IMR-90 (cell line): ENCODE data around the gene CNIH2. TPM values are rescaled to one million over a fixed set of nuclear protein-coding genes. Genes with fewer than 3 reads are reported as not detected.

ENCODE experiments used
- ATAC-seq: fragments of 200-7000 bp; cut with Tn5 transposase; 2 replicates; pipeline ENCODE4 v1.9.1; 2020; ENCODE audit warnings: low read depth, mild to moderate bottlenecking, moderate library complexity
- BruUV-seq: library from RNA; stranded (reverse); fragments of 400-500 nt; replicated peaks from 2 replicates; lab custom pipeline; 2021; lab: Mats Ljungman, UMichigan
- CTCF ChIA-PET: fragments of 300-600 bp; formaldehyde crosslinking; extraction: SDS; loops from one replicate; lab custom pipeline; 2021; ENCODE audit warnings: antibody characterized with exemption; lab: Yijun Ruan, JAX
- POLR2A ChIA-PET: fragments of 300-600 bp; sonication (Branson Sonifier 250); formaldehyde crosslinking; loops from one replicate; lab custom pipeline; 2022; ENCODE audit warnings: antibody characterized with exemption; ENCODE audit not compliant: unreplicated experiment; lab: Charles Lee
- DNase-seq: peaks from one replicate; pipeline ENCODE4 v3.0.0; 2013
- H2AFZ ChIP-seq: replicated peaks from 2 replicates; pipeline ENCODE3; 2013; ENCODE audit warnings: low read length, mild to moderate bottlenecking; ENCODE audit not compliant: poor library complexity
- H2AK5ac ChIP-seq: 2 replicates; pipeline ENCODE4 v1.6.1; 2013; ENCODE audit warnings: low read depth, low read length, inconsistent platforms
- H2AK9ac ChIP-seq: replicated peaks from 2 replicates; pipeline ENCODE3; 2013; ENCODE audit warnings: mild to moderate bottlenecking, low read depth, low read length, moderate library complexity; ENCODE audit not compliant: poor library complexity
- H2BK120ac ChIP-seq: 2 replicates; pipeline ENCODE4 v1.6.1; 2013; ENCODE audit warnings: low read depth, low read length, inconsistent platforms
- H2BK15ac ChIP-seq: 3 replicates; pipeline ENCODE4 v1.6.1; 2013; ENCODE audit warnings: low read depth, low read length, inconsistent platforms
- H2BK20ac ChIP-seq: 2 replicates; pipeline ENCODE4 v1.6.1; 2013; ENCODE audit warnings: low read depth, mild to moderate bottlenecking, inconsistent platforms, low read length, moderate library complexity
- H2BK5ac ChIP-seq: 2 replicates; pipeline ENCODE4 v1.6.1; 2013; ENCODE audit warnings: mild to moderate bottlenecking, low read depth, low read length, inconsistent platforms; ENCODE audit not compliant: poor library complexity, severe bottlenecking
- H3K14ac ChIP-seq: replicated peaks from 2 replicates; pipeline ENCODE4 v1.6.1; 2013; ENCODE audit warnings: low read depth, low read length, inconsistent platforms
- H3K18ac ChIP-seq: 2 replicates; pipeline ENCODE4 v1.6.1; 2013; ENCODE audit warnings: low read depth, low read length, control low read depth
- H3K23ac ChIP-seq: 2 replicates; pipeline ENCODE4 v1.6.1; 2013; ENCODE audit warnings: low read depth, low read length, inconsistent platforms
- H3K27ac ChIP-seq: 2 replicates; pipeline ENCODE4 v1.5.1; 2013; ENCODE audit warnings: mild to moderate bottlenecking, control low read depth, low read length; ENCODE audit not compliant: insufficient read depth
- H3K27me3 ChIP-seq: 2 replicates; pipeline ENCODE4 v1.6.1; 2013; ENCODE audit warnings: low read length; ENCODE audit not compliant: control insufficient read depth, insufficient read depth
- H3K36me3 ChIP-seq: 2 replicates; pipeline ENCODE4 v1.6.1; 2013; ENCODE audit warnings: low read length, mixed read lengths; ENCODE audit not compliant: control insufficient read depth, insufficient read depth
- H3K4ac ChIP-seq: 2 replicates; pipeline ENCODE4 v1.6.1; 2013; ENCODE audit warnings: low read depth, low read length, inconsistent platforms
- H3K4me1 ChIP-seq: 2 replicates; pipeline ENCODE4 v1.6.1; 2013; ENCODE audit warnings: low read length, mixed read lengths; ENCODE audit not compliant: control insufficient read depth, insufficient read depth
- H3K4me2 ChIP-seq: 2 replicates; pipeline ENCODE4 v1.6.1; 2013; ENCODE audit warnings: low read depth, mild to moderate bottlenecking, control low read depth, low read length, moderate library complexity
- H3K4me3 ChIP-seq: 2 replicates; pipeline ENCODE4 v1.5.1; 2013; ENCODE audit warnings: low read depth, mild to moderate bottlenecking, control low read depth, low read length, moderate library complexity; ENCODE audit not compliant: insufficient read depth
- H3K56ac ChIP-seq: 2 replicates; pipeline ENCODE4 v1.6.1; 2013; ENCODE audit warnings: low read length, inconsistent platforms; ENCODE audit not compliant: insufficient read depth; ENCODE audit errors: extremely low read depth
- H3K79me1 ChIP-seq, 2 experiments: 2 replicates each; pipeline ENCODE4 v1.6.1; 2013; ENCODE audit warnings: low read length in 2 of 2, inconsistent platforms in 1 of 2, low read depth in 1 of 2
- H3K9ac ChIP-seq: 2 replicates; pipeline ENCODE4 v1.6.1; 2013; ENCODE audit warnings: low read depth, low read length, control low read depth
- H3K9me1 ChIP-seq: 2 replicates; pipeline ENCODE4 v1.6.1; 2013; ENCODE audit warnings: low read length, inconsistent platforms; ENCODE audit not compliant: insufficient read depth
- H3K9me3 ChIP-seq: 2 replicates; pipeline ENCODE4 v1.6.1; 2013; ENCODE audit warnings: low read length; ENCODE audit not compliant: control insufficient read depth, insufficient read depth
- H4K20me1 ChIP-seq: 2 replicates; pipeline ENCODE4 v1.6.1; 2013; ENCODE audit warnings: low read length, inconsistent platforms; ENCODE audit not compliant: insufficient read depth
- H4K5ac ChIP-seq: 2 replicates; pipeline ENCODE4 v1.6.1; 2013; ENCODE audit warnings: mild to moderate bottlenecking, low read depth, low read length, control low read depth
- H4K8ac ChIP-seq, 2 experiments: 2 replicates each; pipeline ENCODE4 v1.6.1; 2013; ENCODE audit warnings: low read depth in 2 of 2, low read length in 2 of 2, control low read depth in 1 of 2, inconsistent platforms in 1 of 2
- H4K91ac ChIP-seq: 2 replicates; pipeline ENCODE4 v1.6.1; 2013; ENCODE audit warnings: low read depth, low read length, inconsistent platforms; ENCODE audit not compliant: insufficient read depth
- BHLHE40 ChIP-seq: fragments of 150-350 bp; IDR thresholded peaks from 2 replicates; pipeline ENCODE4 v1.6.1; 2016; ENCODE audit warnings: mild to moderate bottlenecking, low read depth, low read length
- CEBPB ChIP-seq: IDR thresholded peaks from 2 replicates; pipeline ENCODE4 v1.6.1; 2012; ENCODE audit warnings: low read depth, low read length, improper control_type of control experiment
- CHD1 ChIP-seq: IDR thresholded peaks from 2 replicates; pipeline ENCODE4 v1.6.1; 2012; ENCODE audit warnings: low read depth, low read length, improper control_type of control experiment
- FOS ChIP-seq: fragments of 150-350 bp; IDR thresholded peaks from 2 replicates; pipeline ENCODE4 v1.6.1; 2016; ENCODE audit warnings: low read depth, low read length
- MXI1 ChIP-seq: IDR thresholded peaks from 2 replicates; pipeline ENCODE4 v1.6.1; 2012; ENCODE audit warnings: low read depth, mild to moderate bottlenecking, low read length, moderate library complexity, borderline replicate concordance
- NFE2L2 ChIP-seq: fragments of 150-350 bp; IDR thresholded peaks from 2 replicates; pipeline ENCODE4 v1.6.1; 2016; ENCODE audit warnings: low read depth, mild to moderate bottlenecking, low read length
- RAD21 ChIP-seq: IDR thresholded peaks from 2 replicates; pipeline ENCODE4 v1.6.1; 2012; ENCODE audit warnings: low read length, improper control_type of control experiment
- USF2 ChIP-seq: fragments of 150-350 bp; IDR thresholded peaks from 2 replicates; pipeline ENCODE4 v1.6.1; 2017; ENCODE audit warnings: mild to moderate bottlenecking, antibody characterized with exemption, low read length, low read depth
- WGBS, 2 experiments: methylation state at CpG; one replicate each; pipeline versions ENCODE4 v1.1.5 to v1.1.7; 2013; ENCODE audit warnings: missing lambda C conversion rate in 2 of 2; ENCODE audit not compliant: insufficient read length in 1 of 2; ENCODE audit errors: extremely low coverage in 2 of 2; 5-methylcytosine and 5-hydroxymethylcytosine counted together
- dilution Hi-C: fragments of 300-500 bp; cut with HindIII; formaldehyde crosslinking; loops from one replicate; pipeline ENCODE4 v1.14.3; 2018; ENCODE audit warnings: low sequenced_read_pairs; ENCODE audit not compliant: unreplicated experiment
- in situ Hi-C: fragments of 300-500 bp; cut with MboI; formaldehyde crosslinking; loops from 3 replicates; pipeline ENCODE4 v1.14.3; 2019; ENCODE audit warnings: low sequenced_read_pairs, inconsistent platforms, mixed read lengths
- intact Hi-C: fragments of 100-400 bp; cut with micrococcal nuclease; formaldehyde crosslinking; loops from 2 replicates; pipeline ENCODE4 v1.10.0; 2022
- polyA plus RNA-seq, 3 experiments: library from polyadenylated mRNA; depleted of rRNA; stranded (reverse); fragments of >200 nt; gene quantifications; 2 replicates each; pipeline ENCODE4 v1.2.3, GENCODE V29; 2012; ENCODE audit warnings: low replicate concordance in 1 of 3
- total RNA-seq: library from RNA; depleted of rRNA; stranded (reverse); fragments of >200 nt; gene quantifications from 2 replicates; pipeline ENCODE4 v1.2.3, GENCODE V29; 2012
- TF ChIP-seq, protein P1 (sequence below): fragments of 150-350 bp; IDR thresholded peaks from 2 replicates; pipeline ENCODE4 v1.6.1; 2016; ENCODE audit warnings: low read depth, mild to moderate bottlenecking, low read length, moderate library complexity, borderline replicate concordance

CNIH2 gene
- total and polyA plus RNA-seq, 2 of the 4 experiments (the other 2 are of a cell fraction) = 0.54 to 3.4 TPM

GRCh38 chr11:66331542-66332370 is 53.8 kb downstream of the CNIH2 start:
- ATAC-seq = no peak

More at GRCh38 chr11:66331542-66332370, 53.8 kb downstream of the CNIH2 start:
- Histone ChIP-seq H4K91ac (no peak overlapping the region), H2BK5ac (no peak overlapping the region), H3K9me3 (no peaks in the 10 kb centered on the region), H3K9me1 (peaks cover 10% of the 10 kb centered on the region), H3K27ac (no peak overlapping the region), H4K8ac (no peak overlapping the region), H3K14ac (no peak overlapping the region), H3K79me1 (peaks cover 5 to 53% of the 10 kb centered on the region in 2 experiments), H3K56ac (no peak overlapping the region), H3K4me2 (no peak overlapping the region), H2BK20ac (no peak overlapping the region), H3K36me3 (peaks cover 18% of the 10 kb centered on the region), H3K23ac (no peak overlapping the region), H2AFZ (no peak overlapping the region), H3K18ac (no peak overlapping the region), H2AK5ac (no peak overlapping the region), H4K5ac (no peak overlapping the region), H3K4me3 (no peak overlapping the region), H2BK120ac (no peak overlapping the region), H3K4me1 (peaks cover 28% of the 10 kb centered on the region), H3K9ac (no peak overlapping the region), H2AK9ac (no peak overlapping the region), H3K27me3 (no peaks in the 10 kb centered on the region), H3K4ac (no peak overlapping the region), H4K20me1 (peaks cover 9% of the 10 kb centered on the region; the same call in 1 of the 2 replicates), H2BK15ac (no peak overlapping the region)
- dilution Hi-C loops = no loop called here
- no peak for DNase-seq
- intact Hi-C loops = no loop called here
- WGBS, 2 experiments = 79% methylated on average over 4 of the region's 12 CpGs; no CpG with 5 or more reads in 1 of the 2 experiments
- no TSS peak for BruUV-seq
- ChIA-PET CTCF (no interaction called here), POLR2A (interaction anchor here (0.6 kb wide), 1 partner anchor 1129 kb away, joined by 3 read pairs; no protein-coding TSS in a partner anchor)
- TF ChIP-seq CHD1 = no peak
- no peak for TF ChIP-seq BHLHE40
- no peak for TF ChIP-seq USF2
- TF ChIP-seq MXI1 = no peak
- no peak for TF ChIP-seq FOS
- no peak for TF ChIP-seq RAD21
- TF ChIP-seq NFE2L2 = no peak
- TF ChIP-seq, protein P1, sequence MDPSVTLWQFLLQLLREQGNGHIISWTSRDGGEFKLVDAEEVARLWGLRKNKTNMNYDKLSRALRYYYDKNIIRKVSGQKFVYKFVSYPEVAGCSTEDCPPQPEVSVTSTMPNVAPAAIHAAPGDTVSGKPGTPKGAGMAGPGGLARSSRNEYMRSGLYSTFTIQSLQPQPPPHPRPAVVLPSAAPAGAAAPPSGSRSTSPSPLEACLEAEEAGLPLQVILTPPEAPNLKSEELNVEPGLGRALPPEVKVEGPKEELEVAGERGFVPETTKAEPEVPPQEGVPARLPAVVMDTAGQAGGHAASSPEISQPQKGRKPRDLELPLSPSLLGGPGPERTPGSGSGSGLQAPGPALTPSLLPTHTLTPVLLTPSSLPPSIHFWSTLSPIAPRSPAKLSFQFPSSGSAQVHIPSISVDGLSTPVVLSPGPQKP = no peak
- TF ChIP-seq CEBPB = no peak
- in situ Hi-C loops = no loop called here
